GM12891 (cell line): ENCODE data around the gene UBE2Q1.

Experiments
- DNase-seq: peaks from one replicate; pipeline ENCODE4 v3.0.0; 2011; ENCODE audit warnings: low spot score; ENCODE audit not compliant: insufficient read length
- FAIRE-seq: peaks from 2 replicates; lab custom pipeline; 2011; peaks lifted over from hg19 to GRCh38; lab: Jason Lieb, UNC
- PAX5 ChIP-seq: IDR thresholded peaks from 2 replicates; pipeline ENCODE4 v1.6.1; 2011; ENCODE audit warnings: low read length, moderate library complexity, mild to moderate bottlenecking; ENCODE audit not compliant: insufficient read depth, severe bottlenecking
- POLR2A ChIP-seq: IDR thresholded peaks from 2 replicates; pipeline ENCODE4 v1.6.1; 2011; ENCODE audit warnings: low read depth, low read length, control low read depth
- POLR2AphosphoS5 ChIP-seq: IDR thresholded peaks from 2 replicates; pipeline ENCODE4 v1.6.1; 2011; ENCODE audit warnings: low read depth, low read length, control low read depth
- POU2F2 ChIP-seq: IDR thresholded peaks from 2 replicates; pipeline ENCODE4 v1.6.1; 2011; ENCODE audit warnings: low read depth, mild to moderate bottlenecking, control low read depth, low read length, moderate library complexity
- SPI1 ChIP-seq: IDR thresholded peaks from 2 replicates; pipeline ENCODE4 v1.6.1; 2011; ENCODE audit warnings: low read depth, low read length, control low read depth
- TAF1 ChIP-seq: IDR thresholded peaks from 2 replicates; pipeline ENCODE4 v1.6.1; 2011; ENCODE audit warnings: low read depth, low read length, control low read depth

UBE2Q1 gene

DNA sequence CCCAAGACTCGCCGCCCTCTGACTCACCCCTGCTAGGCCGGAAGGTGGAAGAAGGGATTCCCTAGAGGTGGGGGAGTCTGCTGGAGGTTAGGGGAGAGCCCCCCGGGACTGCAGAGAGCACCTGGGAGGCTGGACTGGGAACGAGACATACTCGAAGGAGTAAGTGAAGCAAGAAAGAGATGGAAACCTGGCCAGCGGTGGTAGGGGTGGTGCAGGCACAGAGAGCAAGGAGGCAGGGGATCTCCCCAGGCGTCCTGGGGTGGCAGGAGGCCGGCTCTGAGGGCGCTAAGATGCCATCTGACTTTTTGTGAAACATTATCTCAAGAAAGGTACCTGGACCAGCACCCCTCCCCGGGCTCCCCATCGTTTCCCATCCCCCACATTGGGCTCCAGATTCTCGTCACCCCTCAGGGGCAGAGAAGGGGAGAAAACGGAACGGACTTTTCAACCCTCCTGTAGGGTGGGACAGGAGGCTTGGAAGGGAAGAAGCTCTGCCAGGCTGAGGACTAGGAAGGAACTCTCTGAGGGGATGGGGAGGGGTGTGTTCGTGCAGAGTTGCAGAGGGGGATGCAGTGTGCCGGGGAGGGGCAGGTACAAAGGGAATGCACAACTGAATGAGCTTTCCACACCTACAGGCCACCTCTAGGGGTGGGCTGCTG, 9.8 kb upstream of the UBE2Q1 start:
- DNase-seq (no peak), FAIRE-seq (no peak)
- TF ChIP-seq POLR2AphosphoS5: no peak
- TF ChIP-seq PAX5: no peak
- TF ChIP-seq TAF1: no peak
- no peak for TF ChIP-seq SPI1
- no peak for TF ChIP-seq POU2F2
- no peak for TF ChIP-seq POLR2A

DNA sequence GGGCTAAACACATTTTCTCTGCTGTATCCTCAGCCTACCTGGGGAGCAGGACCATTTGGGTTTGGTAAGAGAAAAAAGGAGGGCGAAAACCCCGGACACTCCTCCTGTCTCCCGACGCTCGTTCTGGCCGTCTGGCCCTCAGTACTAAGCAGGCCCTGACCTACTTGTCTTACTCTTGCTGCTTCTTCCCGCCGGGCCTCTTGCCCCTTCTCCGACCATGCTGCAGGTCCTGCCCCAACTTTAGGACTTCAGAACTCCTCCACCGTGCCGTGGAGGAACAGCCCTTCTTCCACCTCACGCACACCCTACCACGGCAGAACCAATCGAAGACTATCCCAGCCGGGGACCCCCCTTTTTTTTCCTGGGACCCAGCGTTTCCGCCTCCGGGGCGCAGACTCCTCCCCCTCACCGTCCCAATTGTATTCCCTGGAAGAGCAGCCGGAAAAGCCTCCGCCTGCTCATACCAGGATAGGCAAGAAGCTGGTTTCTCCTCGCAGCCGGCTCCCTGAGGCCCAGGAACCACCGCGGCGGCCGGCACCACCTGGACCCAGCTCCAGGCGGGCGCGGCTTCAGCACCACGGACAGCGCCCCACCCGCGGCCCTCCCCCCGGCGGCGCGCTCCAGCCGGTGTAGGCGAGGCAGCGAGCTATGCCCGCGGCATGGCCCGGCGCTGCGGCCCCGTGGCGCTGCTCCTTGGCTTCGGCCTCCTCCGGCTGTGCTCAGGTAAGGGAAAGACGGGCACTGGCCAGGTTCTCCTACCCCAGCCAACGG, 9.1 kb upstream of the UBE2Q1 start, which contains the start of gene CHRNB2:
Gene CHRNB2 (plus strand): TSS at position 393 of the 771 bp plus-strand sequence. CDS start 267 bp downstream, at position 660.
- DNase-seq (peak; percentile 93), FAIRE-seq (peak; percentile 81)
- TF ChIP-seq SPI1 (no peak), POU2F2 (no peak), POLR2A (no peak), PAX5 (no peak)

DNA sequence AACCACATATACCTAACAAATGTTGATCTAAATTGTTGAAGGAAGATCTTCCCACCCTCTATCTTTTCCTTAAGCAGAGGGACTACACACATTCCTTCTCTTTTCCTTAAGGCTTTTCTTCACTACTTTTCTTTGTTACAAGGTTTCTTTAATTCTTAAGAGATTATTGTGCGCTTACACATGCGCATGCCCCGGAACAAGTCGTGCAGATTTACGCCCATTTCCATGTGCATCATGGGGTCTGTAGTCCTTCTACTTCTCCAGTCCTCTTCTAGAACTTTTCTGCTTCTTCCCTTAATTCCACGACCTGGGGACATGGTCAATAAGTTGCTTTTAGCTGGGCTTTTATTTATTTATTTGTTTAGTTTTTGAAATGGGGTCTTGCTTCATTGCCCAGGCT, 7.4 kb upstream of the UBE2Q1 start:
- TF ChIP-seq PAX5 (no peak), SPI1 (no peak), TAF1 (no peak), POU2F2 (no peak), POLR2A (no peak), POLR2AphosphoS5 (no peak)
- DNase-seq (no peak), FAIRE-seq (no peak)

DNA sequence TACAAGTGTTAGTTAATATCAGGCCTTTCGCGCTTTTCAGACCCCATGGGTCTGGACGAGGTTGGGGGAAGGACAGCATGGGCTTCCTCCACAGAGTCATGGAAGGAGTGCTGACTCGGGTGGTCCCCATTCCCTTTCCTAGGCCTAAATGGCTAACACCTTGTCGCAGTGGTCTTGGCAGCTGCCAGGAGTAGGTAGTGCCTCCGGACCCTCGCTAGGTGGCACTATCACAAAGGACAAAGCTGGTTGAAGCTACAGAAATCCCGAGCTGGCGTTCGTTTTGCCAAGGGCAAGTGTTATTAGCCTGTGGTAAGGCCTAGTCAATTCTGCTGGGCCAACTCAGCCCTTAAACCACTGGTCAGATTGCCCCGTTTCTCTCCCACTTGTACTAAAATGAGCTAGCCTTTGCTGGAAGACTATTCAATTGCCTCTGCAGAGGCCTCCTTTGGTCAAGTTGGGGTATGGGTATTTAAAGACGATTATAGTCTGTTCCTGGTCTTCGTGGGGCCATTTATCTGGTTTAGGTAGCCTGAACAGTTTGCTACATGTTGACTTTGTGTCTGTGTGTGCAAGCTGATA, 1.1 kb upstream of the UBE2Q1 start:
- DNase-seq (peak; percentile 57), FAIRE-seq (no peak)
- no peak for TF ChIP-seq POLR2AphosphoS5
- TF ChIP-seq SPI1: no peak
- TF ChIP-seq TAF1: no peak
- peak; percentile 33; the same call in 1 of the 2 replicates for TF ChIP-seq POU2F2

DNA sequence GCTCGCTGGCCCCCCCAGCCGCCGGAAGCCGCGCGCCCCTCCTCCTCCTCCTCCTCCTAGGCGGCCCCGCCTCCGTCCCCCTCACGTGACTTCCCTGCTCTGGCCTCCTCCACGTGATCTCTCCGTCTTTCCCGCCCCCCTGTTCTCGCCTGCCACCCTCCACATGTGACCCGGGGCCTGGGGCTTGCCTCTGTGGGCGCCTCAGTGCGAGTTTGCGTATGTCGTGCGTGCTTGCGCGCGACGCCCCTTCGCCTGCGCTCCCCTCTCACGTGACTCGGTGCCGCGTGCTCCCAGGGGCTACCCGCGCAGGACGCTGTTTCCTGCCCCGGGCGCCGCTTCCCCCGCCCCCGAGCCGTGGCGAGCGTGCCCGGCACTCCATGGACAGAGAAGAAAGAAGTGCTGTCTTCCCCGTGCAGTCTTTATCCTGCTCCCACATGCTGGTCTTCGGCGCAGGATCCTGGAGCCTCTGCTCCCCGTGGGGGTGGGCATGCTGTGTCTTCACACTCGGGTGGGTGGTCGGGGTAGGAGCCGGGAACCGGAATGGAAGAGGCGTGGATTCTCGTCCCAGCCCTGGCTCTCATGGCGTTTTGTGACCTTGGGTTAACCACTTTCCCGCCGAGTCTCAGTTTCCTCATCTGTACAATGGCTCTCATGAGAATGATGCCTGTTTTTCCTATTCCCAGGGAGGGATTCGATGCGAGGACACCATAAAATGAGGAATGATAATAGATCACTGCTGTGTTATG, 431 bp upstream of the UBE2Q1 start:
- peak; percentile 96 for DNase-seq
- TF ChIP-seq SPI1 (no peak), POLR2A (peak; percentile 56; the same call in 1 of the 2 replicates)
- peak; percentile 98 for FAIRE-seq

DNA sequence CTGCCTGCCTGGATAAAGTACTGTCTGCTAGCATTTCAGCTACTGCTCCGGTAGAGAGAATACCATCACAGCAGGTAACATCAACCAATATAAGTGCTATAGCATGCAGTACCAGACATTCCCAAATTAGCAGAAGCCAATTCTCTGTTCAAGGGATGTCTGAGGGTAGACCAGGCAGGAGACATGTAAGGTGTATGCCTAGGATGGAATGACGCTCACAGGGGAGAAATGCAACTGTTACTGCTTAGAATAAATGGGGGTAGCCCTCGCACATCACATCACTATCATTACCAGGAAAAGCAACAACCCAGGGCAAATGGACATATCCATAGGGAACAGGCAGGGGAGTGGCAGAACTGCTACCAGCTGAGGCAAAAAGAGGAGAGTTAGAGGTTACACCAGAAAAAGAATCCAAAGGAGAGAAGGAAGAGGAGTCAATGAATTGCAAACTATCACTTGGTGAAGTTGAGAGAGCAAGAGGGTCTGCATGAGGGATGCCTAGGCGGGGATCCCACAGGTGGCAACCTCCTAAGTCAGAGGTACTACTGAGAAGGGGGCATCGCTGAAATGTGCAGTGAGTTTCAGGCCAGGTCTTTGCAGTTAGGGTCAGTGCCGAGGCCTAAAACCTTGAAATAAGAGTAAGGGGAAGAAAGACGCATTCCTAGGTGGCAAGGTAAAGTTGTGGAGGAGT, 1.1 kb downstream of the UBE2Q1 start:
- peak; percentile 51 for FAIRE-seq
- TF ChIP-seq POU2F2 (no peak), POLR2A (no peak)
- DNase-seq: no peak

DNA sequence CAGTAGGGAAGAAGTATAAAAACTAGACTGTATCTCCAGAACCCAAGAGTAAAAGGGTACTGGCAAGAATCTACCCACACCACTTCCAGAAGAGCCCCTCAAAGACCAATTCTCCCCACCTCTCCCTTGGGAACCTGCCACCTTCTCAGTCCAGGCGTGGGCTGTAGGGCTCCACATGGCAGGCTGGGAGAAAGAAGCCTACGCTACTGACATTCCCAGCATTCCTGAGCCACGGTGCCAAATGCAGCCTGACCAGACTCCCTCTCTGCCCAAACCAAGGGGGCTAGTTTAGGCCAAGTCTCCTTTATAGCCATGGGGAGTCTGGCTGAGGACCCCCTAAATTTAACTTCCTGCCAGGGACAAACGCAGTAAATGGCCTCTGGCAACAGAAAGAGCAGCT, 2.0 kb downstream of the UBE2Q1 start:
- FAIRE-seq (no peak), DNase-seq (no peak)
- no peak for TF ChIP-seq POLR2A
- no peak for TF ChIP-seq TAF1
- TF ChIP-seq PAX5: no peak
- TF ChIP-seq SPI1: no peak
- TF ChIP-seq POLR2AphosphoS5: no peak
- no peak for TF ChIP-seq POU2F2

DNA sequence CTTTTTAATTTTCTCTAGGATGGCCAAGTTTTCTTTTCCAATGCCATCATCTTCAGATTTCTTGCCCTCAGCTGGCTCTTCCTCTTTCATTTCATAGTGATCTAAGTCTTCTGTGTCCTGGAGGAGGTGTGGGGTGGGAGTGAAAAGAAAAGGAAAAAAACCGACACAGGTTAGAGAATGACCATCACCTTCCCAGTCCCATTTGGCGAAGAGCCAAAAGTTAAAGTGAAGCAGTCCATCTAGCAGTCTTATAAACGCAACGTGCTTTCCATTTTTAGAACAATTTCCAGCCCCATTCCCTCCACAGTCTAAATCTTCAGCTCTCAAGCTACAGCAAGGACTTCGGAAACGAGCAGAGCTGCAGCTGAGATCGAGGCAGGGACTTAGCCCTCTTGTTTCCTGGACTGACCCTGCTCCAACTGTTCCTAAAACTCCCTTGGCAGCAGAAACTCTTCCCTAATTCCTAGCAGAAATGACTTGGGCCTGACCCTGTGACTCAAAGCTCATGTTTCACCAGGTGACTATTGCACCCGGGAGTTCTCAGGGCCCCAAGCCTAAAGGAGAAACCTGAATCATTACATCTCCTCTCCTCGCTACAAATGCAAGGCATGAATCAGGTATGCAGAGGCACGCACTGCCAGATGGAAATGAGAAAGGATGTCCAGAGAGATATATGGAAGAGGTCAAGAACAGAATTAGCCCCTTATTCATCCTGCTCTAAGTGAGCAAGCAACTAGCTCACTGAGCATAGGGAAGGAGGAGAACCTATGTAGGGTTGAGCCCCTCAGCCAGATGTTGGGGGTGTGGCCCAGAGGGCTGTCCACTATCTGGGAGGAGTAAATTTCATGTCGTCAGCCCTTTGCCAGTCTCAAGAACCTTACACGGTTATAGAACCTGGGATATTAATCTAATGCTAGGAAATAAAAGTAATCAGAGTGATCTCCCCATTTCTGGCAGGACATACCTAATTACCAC, 5.1 kb downstream of the UBE2Q1 start:
- FAIRE-seq: no peak
- TF ChIP-seq POLR2A (no peak), SPI1 (no peak), TAF1 (no peak), POU2F2 (no peak)
- no peak for DNase-seq
